GM12874 (cell line): ENCODE results near the gene NHS.

Source experiments
- CTCF ChIP-seq: IDR thresholded peaks from 2 replicates; pipeline ENCODE4 v1.5.1; 2011; ENCODE audit warnings: low read depth, mild to moderate bottlenecking, control low read depth, low read length, moderate library complexity; ENCODE audit not compliant: insufficient read depth

NHS gene

GRCh38 chrX:17555846-17556245 is 180.8 kb downstream of the NHS start:
- TF ChIP-seq CTCF = no peak

- TF ChIP-seq CTCF = no peak
Observed at GRCh38 chrX:17559728-17560379, 184.9 kb downstream of the NHS start.

GRCh38 chrX:17560385-17560784 is 185.4 kb downstream of the NHS start:
- TF ChIP-seq CTCF = no peak

GRCh38 chrX:17563076-17563475 is 188.1 kb downstream of the NHS start:
- TF ChIP-seq CTCF = no peak

- no peak for TF ChIP-seq CTCF
Observed at GRCh38 chrX:17563515-17563914, 188.5 kb downstream of the NHS start.

- no peak for TF ChIP-seq CTCF
Observed at GRCh38 chrX:17564689-17565409, 189.8 kb downstream of the NHS start.

- no peak for TF ChIP-seq CTCF
Observed at GRCh38 chrX:17566740-17567139, 191.7 kb downstream of the NHS start.
